ENCODE measurements around the gene ZNF444. TPM values are rescaled to one million over a fixed set of nuclear protein-coding genes. Genes with fewer than 3 reads are reported as not detected.

The ZNF444 gene
- total RNA-seq, 1 donor from 2014 or later: 27.4 TPM

- intact Hi-C loops (cut with micrococcal nuclease): loop anchor here (1.0 to 5.0 kb wide), 8 partner anchors 20 to 1984 kb away; partner anchors contain the start of genes CNOT3, EPN1, MBOAT7 and U2AF2
Measured at GRCh38 chr19:56121180-56122167, 19.6 kb upstream of the ZNF444 start, which contains the start of gene ZNF787. Gene ZNF787 (minus strand): TSS chr19:56121295. CDS start chr19:56103217, 18,078 bp downstream.

GRCh38 chr19:56123266-56123891, 17.7 kb upstream of the ZNF444 start:
- intact Hi-C loops (cut with micrococcal nuclease): loop anchor here (5.0 kb wide), 1 partner anchor 269 kb away; the partner anchor contains the start of gene ZNF582

- intact Hi-C loops (cut with micrococcal nuclease): loop anchor here (5.0 kb wide), 1 partner anchor 268 kb away; the partner anchor contains the start of gene ZNF582
Measured at GRCh38 chr19:56124578-56124977, 16.5 kb upstream of the ZNF444 start.

GRCh38 chr19:56125806-56126590, 15.1 kb upstream of the ZNF444 start:
- intact Hi-C loops (cut with micrococcal nuclease): no loop called here

GRCh38 chr19:56126983-56127780, 13.9 kb upstream of the ZNF444 start:
- intact Hi-C loops (cut with micrococcal nuclease): no loop called here

- intact Hi-C loops (cut with micrococcal nuclease): no loop called here
Measured at GRCh38 chr19:56130006-56130405, 11.1 kb upstream of the ZNF444 start.

GRCh38 chr19:56131651-56132050, 9.4 kb upstream of the ZNF444 start:
- intact Hi-C loops (cut with micrococcal nuclease): no loop called here

- intact Hi-C loops (cut with micrococcal nuclease): no loop called here
Measured at GRCh38 chr19:56132316-56132822, 8.7 kb upstream of the ZNF444 start.

GRCh38 chr19:56133858-56134653, 7.0 kb upstream of the ZNF444 start:
- intact Hi-C loops (cut with micrococcal nuclease): no loop called here

GRCh38 chr19:56134654-56134921, 6.5 kb upstream of the ZNF444 start:
- intact Hi-C loops (cut with micrococcal nuclease): no loop called here

GRCh38 chr19:56136362-56136761, 4.7 kb upstream of the ZNF444 start:
- intact Hi-C loops (cut with micrococcal nuclease): no loop called here

GRCh38 chr19:56137405-56137804, 3.7 kb upstream of the ZNF444 start:
- intact Hi-C loops (cut with micrococcal nuclease): no loop called here

- intact Hi-C loops (cut with micrococcal nuclease): no loop called here
Measured at GRCh38 chr19:56138069-56138468, 3.0 kb upstream of the ZNF444 start.

GRCh38 chr19:56139847-56140582, 1.1 kb upstream of the ZNF444 start:
- intact Hi-C loops (cut with micrococcal nuclease): loop anchor here (1.0 to 5.0 kb wide), 8 partner anchors 33 to 1981 kb away; partner anchors contain the start of genes EPN1, LENG1, ZNF264 and ZNF628

- intact Hi-C loops (cut with micrococcal nuclease): loop anchor here (1.0 to 5.0 kb wide), 13 partner anchors 20 to 1951 kb away; partner anchors contain the start of genes EPN1, FIZ1, ZNF264 and ZNF628
Measured at GRCh38 chr19:56141417-56141993, 418 bp downstream of the ZNF444 start.

- intact Hi-C loops (cut with micrococcal nuclease): loop anchor here (5.0 kb wide), 3 partner anchors 35 to 1050 kb away; partner anchors contain the start of gene ZNF264
Measured at GRCh38 chr19:56142087-56142787, 1.1 kb downstream of the ZNF444 start.

GRCh38 chr19:56142897-56143434, 1.9 kb downstream of the ZNF444 start:
- intact Hi-C loops (cut with micrococcal nuclease): loop anchor here (5.0 kb wide), 3 partner anchors 36 to 1049 kb away; partner anchors contain the start of gene ZNF264

Measured in T-helper 1 cell treated with Interleukin-12 subunit alpha and Interleukin-12 subunit beta and Interleukin-4 antibody, amounts not matched to agents 30 ng/mL and 1 ng/mL, for 36 hours (primary cell).